Measurements from ENCODE around the gene ATP5MG.

The ATP5MG gene

GRCh38 chr11:118442908-118443589, 41.6 kb downstream of the ATP5MG start:
- no peak for DNase-seq

- DNase-seq, result peak in 1 of 5 experiments; percentile 68
Measured at GRCh38 chr11:118443590-118444218, 42.3 kb downstream of the ATP5MG start.

- DNase-seq, result no peak
Measured at GRCh38 chr11:118447423-118447822, 46.0 kb downstream of the ATP5MG start.

DNA sequence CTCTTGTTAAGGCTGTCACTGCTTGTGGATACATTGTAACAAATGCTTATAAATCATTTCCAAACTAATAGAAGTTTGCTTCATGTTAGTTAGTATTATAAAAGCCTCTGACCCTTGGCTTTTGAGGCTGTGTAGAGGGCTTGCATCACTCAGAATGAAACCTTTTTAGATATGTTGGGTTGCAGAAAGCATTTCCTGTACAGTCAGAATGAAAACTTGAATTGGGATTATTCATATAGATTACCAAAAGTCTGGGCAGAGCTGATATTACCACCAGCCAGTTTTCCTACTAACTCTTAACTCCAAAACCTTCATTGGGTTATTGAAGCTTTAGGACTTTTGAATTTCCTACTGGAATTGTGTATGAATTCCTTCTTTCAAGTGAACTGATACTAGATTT, 46.9 kb downstream of the ATP5MG start:
- DNase-seq, result peak in 1 of 5 experiments; percentile 86

- DNase-seq, result no peak
Measured at GRCh38 chr11:118449316-118449918, 48.0 kb downstream of the ATP5MG start.

- no peak for DNase-seq
Measured at GRCh38 chr11:118450451-118450850, 49.0 kb downstream of the ATP5MG start.

All from T-helper 2 cell (primary cell).